ENCODE results near the gene TPST2. TPM values are rescaled to one million over a fixed set of nuclear protein-coding genes. Genes with fewer than 3 reads are reported as not detected.

Gene TPST2
- total and polyA plus RNA-seq, 2 experiments from 2014 or later, result 31.0 to 36.8 TPM

GRCh38 chr22:26610996-26611395, 21.1 kb upstream of the TPST2 start:
- TF ChIP-seq EZH2 (IDR thresholded peaks at IDR 0.05; ENCODE audit: borderline replicate concordance), result no peak
- Histone ChIP-seq H3K4me1 (ENCODE audit: insufficient read depth) (no peaks in the 10 kb centered on the region), H3K4me3 (no peak overlapping the region), H4K20me1 (ENCODE audit: insufficient read depth, poor library complexity, severe bottlenecking) (no peaks in the 10 kb centered on the region), H3K27ac (no peak overlapping the region), H3K9me3 (ENCODE audit: low read depth) (no peaks in the 10 kb centered on the region), H3K27me3 (peaks cover 33% of the 10 kb centered on the region), H3K79me2 (no peaks in the 10 kb centered on the region), H3K4me2 (no peak overlapping the region), H3K36me3 (replicated peaks; ENCODE audit: insufficient read depth, low read depth) (no peaks in the 10 kb centered on the region), H2AFZ (no peak overlapping the region), H3K9me2 (replicated peaks; ENCODE audit: insufficient read depth) (no peaks in the 10 kb centered on the region)
- 79% methylated on average over 2 of the region's 2 CpGs for WGBS (ENCODE audit: low lambda C conversion rate, missing lambda C conversion rate)
- no peak for DNase-seq (ENCODE audit: low spot score)

GRCh38 chr22:26610072-26610958, 20.4 kb upstream of the TPST2 start:
- no peak overlapping the region for H3K4me2 ChIP-seq
- no peaks in the 10 kb centered on the region for H3K9me2 ChIP-seq (replicated peaks; ENCODE audit: insufficient read depth)
- 85% methylated on average over 12 of the region's 12 CpGs for WGBS (ENCODE audit: low lambda C conversion rate, missing lambda C conversion rate)
- H3K4me1 ChIP-seq (ENCODE audit: insufficient read depth), result no peaks in the 10 kb centered on the region
- no peaks in the 10 kb centered on the region for H3K79me2 ChIP-seq
- no peak overlapping the region for H3K4me3 ChIP-seq
- H3K27ac ChIP-seq, result no peak overlapping the region
- peaks cover 33% of the 10 kb centered on the region for H3K27me3 ChIP-seq
- no peak overlapping the region for H2AFZ ChIP-seq
- H4K20me1 ChIP-seq (ENCODE audit: insufficient read depth, poor library complexity, severe bottlenecking), result no peaks in the 10 kb centered on the region
- TF ChIP-seq EZH2phosphoT487 (IDR thresholded peaks at IDR 0.05; ENCODE audit: low read depth, severe bottlenecking, unreplicated experiment), result no peak
- no peak for TF ChIP-seq EZH2 (IDR thresholded peaks at IDR 0.05; ENCODE audit: borderline replicate concordance)
- TF ChIP-seq CTCF (IDR thresholded peaks at IDR 0.05; ENCODE audit: poor library complexity), result no peak
- no peaks in the 10 kb centered on the region for H3K36me3 ChIP-seq (replicated peaks; ENCODE audit: insufficient read depth, low read depth)
- DNase-seq (ENCODE audit: low spot score), result no peak
- no peaks in the 10 kb centered on the region for H3K9me3 ChIP-seq (ENCODE audit: low read depth)

- Histone ChIP-seq H3K9me3 (ENCODE audit: low read depth) (no peaks in the 10 kb centered on the region), H3K79me2 (no peaks in the 10 kb centered on the region), H3K27ac (no peak overlapping the region), H2AFZ (no peak overlapping the region), H3K4me1 (ENCODE audit: insufficient read depth) (no peaks in the 10 kb centered on the region), H3K27me3 (peaks cover 24% of the 10 kb centered on the region), H3K4me3 (no peak overlapping the region), H3K36me3 (replicated peaks; ENCODE audit: insufficient read depth, low read depth) (no peaks in the 10 kb centered on the region), H4K20me1 (ENCODE audit: insufficient read depth, poor library complexity, severe bottlenecking) (no peaks in the 10 kb centered on the region), H3K4me2 (no peak overlapping the region), H3K9me2 (replicated peaks; ENCODE audit: insufficient read depth) (no peaks in the 10 kb centered on the region)
- DNase-seq (ENCODE audit: low spot score), result no peak
- 96% methylated on average over 2 of the region's 2 CpGs for WGBS (ENCODE audit: low lambda C conversion rate, missing lambda C conversion rate)
- no peak for TF ChIP-seq CTCF (IDR thresholded peaks at IDR 0.05; ENCODE audit: poor library complexity)
- no peak for TF ChIP-seq EZH2 (IDR thresholded peaks at IDR 0.05; ENCODE audit: borderline replicate concordance)
- no peak for TF ChIP-seq EZH2phosphoT487 (IDR thresholded peaks at IDR 0.05; ENCODE audit: low read depth, severe bottlenecking, unreplicated experiment)
These were observed 19.4 kb upstream of the TPST2 start for GRCh38 chr22:26609287-26609686.

- H3K27me3 ChIP-seq, result peaks cover 17% of the 10 kb centered on the region
- H3K79me2 ChIP-seq, result no peaks in the 10 kb centered on the region
- no peak for DNase-seq (ENCODE audit: low spot score)
- WGBS (ENCODE audit: low lambda C conversion rate, missing lambda C conversion rate), result 34% methylated on average over 2 of the region's 2 CpGs
- H3K9me2 ChIP-seq (replicated peaks; ENCODE audit: insufficient read depth), result no peaks in the 10 kb centered on the region
- no peaks in the 10 kb centered on the region for H3K36me3 ChIP-seq (replicated peaks; ENCODE audit: insufficient read depth, low read depth)
- H3K4me1 ChIP-seq (ENCODE audit: insufficient read depth), result no peaks in the 10 kb centered on the region
- no peak overlapping the region for H3K4me2 ChIP-seq
- H2AFZ ChIP-seq, result no peak overlapping the region
- H3K4me3 ChIP-seq, result no peak overlapping the region
- TF ChIP-seq EZH2phosphoT487 (IDR thresholded peaks at IDR 0.05; ENCODE audit: low read depth, severe bottlenecking, unreplicated experiment), result no peak
- no peaks in the 10 kb centered on the region for H3K9me3 ChIP-seq (ENCODE audit: low read depth)
- no peaks in the 10 kb centered on the region for H4K20me1 ChIP-seq (ENCODE audit: insufficient read depth, poor library complexity, severe bottlenecking)
- H3K27ac ChIP-seq, result no peak overlapping the region
These were observed 18.2 kb upstream of the TPST2 start for GRCh38 chr22:26608129-26608528.

Measured in hepatocyte (in vitro differentiated cells).